GM10266 (cell line): ENCODE results near the gene UBL7.
"Not testable (repeated sequence)": the region's sequence is repeated elsewhere in the genome, so short reads cannot be mapped to it uniquely, and the experiment has no call there.

Source experiments
- DNase-seq: peaks from one replicate; pipeline ENCODE4 v3.0.0; 2012; ENCODE audit errors: extremely low spot score
- CTCF ChIP-seq: IDR thresholded peaks from 2 replicates; pipeline ENCODE4 v1.5.1; 2012; ENCODE audit warnings: mild to moderate bottlenecking, low read depth; ENCODE audit not compliant: control insufficient read depth, insufficient read depth; ENCODE audit errors: missing control alignments

The UBL7 gene

DNA sequence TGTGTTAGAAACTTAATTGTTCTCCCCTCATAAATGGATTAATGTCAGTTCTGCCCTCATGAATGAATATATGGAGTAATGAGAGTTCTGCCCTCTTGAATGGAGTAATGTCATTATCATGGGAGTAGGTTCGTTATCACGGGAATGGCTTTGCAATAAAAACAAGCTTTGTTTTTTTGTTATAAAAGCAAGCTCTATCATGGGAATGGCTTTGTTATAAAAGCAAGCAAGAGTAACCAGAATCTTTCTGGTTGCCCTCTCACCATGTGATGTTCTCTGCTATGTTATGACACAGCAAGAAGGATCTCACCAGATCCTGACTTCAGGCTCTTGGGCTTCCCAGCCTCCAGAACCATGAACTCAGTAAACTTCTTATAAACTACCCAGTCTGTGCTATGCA lies 38.4 kb upstream of the UBL7 start:
- no peak for DNase-seq
- TF ChIP-seq CTCF = no peak

DNA sequence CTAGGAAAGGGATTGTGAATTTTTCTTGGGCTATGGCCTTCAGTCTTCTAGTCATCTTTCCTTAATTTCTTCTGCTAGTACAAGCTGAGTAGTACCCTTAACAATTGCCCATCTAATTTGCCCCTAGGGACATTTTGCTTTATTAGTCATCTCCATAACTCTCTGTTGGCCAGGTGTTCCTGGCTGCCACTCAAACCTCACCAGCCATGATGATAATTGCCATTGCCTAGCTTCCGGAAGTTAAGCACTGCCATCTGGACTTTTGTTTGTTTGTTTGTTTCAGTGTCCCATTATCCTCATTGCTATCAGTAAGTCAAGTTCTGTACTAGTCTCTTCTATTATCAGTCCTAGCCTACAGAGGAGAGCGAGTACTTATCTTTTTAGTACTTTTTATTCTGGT lies 36.6 kb upstream of the UBL7 start:
- DNase-seq = no peak
- no peak for TF ChIP-seq CTCF

DNA sequence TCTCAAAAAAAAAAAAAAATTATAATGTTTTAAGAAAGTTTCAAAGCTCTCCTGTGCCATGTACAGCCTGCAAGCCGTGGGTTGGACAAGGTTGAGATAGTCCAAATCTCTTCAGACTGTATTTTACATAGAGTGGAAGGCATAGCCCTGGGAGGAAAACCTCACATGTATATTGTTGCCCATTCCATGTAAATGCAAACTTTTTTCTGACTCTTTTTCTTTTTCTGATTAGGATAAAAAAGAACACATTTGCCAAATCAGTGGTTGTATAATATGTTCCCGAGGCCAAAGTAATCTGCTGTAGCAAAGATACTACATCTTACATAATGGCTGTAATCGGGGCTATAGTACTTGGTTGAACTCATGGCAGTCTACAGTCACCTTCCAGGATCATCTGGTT lies 35.7 kb upstream of the UBL7 start:
- DNase-seq = no peak
- no peak for TF ChIP-seq CTCF

GRCh38 chr15:74490339-74490689 lies 29.4 kb upstream of the UBL7 start:
- DNase-seq = no peak
- TF ChIP-seq CTCF = no peak

DNA sequence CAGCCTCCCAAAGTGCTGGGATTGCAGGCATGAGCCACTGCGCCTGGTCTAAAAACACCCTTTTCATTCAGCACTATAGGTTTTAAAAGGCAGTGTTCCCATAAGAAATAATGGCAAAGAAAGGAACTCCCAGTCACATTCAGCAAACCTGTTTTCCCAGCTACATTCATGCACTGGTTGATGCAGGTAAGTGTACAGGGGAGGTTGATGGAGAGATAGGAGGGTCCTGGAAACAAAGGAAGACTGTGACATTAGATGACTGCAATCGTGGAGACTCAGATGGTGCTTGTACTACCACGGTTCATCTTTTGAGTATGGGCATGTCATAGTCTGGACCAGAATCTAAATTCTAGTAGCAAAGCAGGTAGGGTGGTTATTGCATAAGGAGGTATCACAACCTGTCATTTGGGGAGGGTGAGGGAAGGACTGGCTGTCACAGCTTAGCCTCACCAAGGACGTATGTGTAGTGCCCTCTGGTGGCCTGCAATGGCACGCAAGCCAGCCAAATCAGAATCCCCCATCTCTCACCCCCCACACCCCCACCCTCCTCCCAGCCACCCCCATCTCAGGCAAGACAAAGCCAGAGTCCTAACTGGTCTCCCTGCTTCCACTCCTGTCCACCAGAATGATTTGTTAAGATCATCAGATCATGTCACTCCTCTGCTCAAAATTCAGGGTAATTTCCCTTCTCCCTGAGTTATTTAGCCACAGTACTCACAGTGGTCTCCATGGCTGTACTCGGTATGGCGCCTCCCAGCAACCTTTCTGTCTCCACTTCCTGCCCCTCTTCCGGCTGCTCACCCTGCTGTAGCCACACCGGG lies 28.8 kb upstream of the UBL7 start:
- peak; percentile 82 for DNase-seq
- peak; percentile 79 for TF ChIP-seq CTCF

GRCh38 chr15:74488776-74489175 lies 27.8 kb upstream of the UBL7 start:
- TF ChIP-seq CTCF = no peak
- DNase-seq = no peak

- peak; percentile 22 for TF ChIP-seq CTCF
- no peak for DNase-seq
These were observed 21.7 kb upstream of the UBL7 start for GRCh38 chr15:74482661-74483060.

GRCh38 chr15:74480364-74480763 lies 19.4 kb upstream of the UBL7 start:
- not testable (repeated sequence) for DNase-seq

GRCh38 chr15:74471621-74472020 lies 10.7 kb upstream of the UBL7 start:
- not testable (repeated sequence) for DNase-seq
